DND-41 (cell line): ENCODE measurements around the gene MEIOB.

Experiments
- CTCF ChIP-seq: IDR thresholded peaks from 2 replicates; pipeline ENCODE4 v1.5.1; 2012; ENCODE audit warnings: borderline replicate concordance, low read length, moderate library complexity, mild to moderate bottlenecking; ENCODE audit not compliant: poor library complexity, severe bottlenecking; ENCODE audit errors: extremely low read depth
- EZH2 ChIP-seq: IDR thresholded peaks from 3 replicates; pipeline ENCODE4 v1.6.1; 2012; ENCODE audit warnings: borderline replicate concordance, low read depth, mild to moderate bottlenecking, moderate library complexity, low read length, inconsistent platforms; ENCODE audit not compliant: severe bottlenecking

- TF ChIP-seq EZH2 (no peak), CTCF (no peak)
Observed at GRCh38 chr16:1911467-1912214, 39.7 kb upstream of the MEIOB start.
